Ishikawa (cell line): ENCODE data around the gene COL13A1.

Experiments used
- EP300 ChIP-seq: IDR thresholded peaks from 2 replicates; pipeline ENCODE4 v1.6.1; 2012; ENCODE audit warnings: borderline replicate concordance
- MAX ChIP-seq: IDR thresholded peaks from 2 replicates; pipeline ENCODE4 v1.6.1; 2012
- REST ChIP-seq: IDR thresholded peaks from 2 replicates; pipeline ENCODE4 v1.6.1; 2012; ENCODE audit warnings: low read depth, mild to moderate bottlenecking
- TCF12 ChIP-seq: IDR thresholded peaks from 2 replicates; pipeline ENCODE4 v1.6.1; 2012; ENCODE audit warnings: low read depth
- USF1 ChIP-seq: IDR thresholded peaks from 2 replicates; pipeline ENCODE4 v1.6.1; 2012

GRCh38 chr10:69826094-69826493 lies 24.4 kb downstream of the COL13A1 start:
- no peak for TF ChIP-seq MAX
- no peak for TF ChIP-seq TCF12
- TF ChIP-seq REST, result no peak
- TF ChIP-seq USF1, result no peak
- TF ChIP-seq EP300, result no peak
